DOHH2 (cell line): ENCODE measurements around the gene ZRANB3.
"Not testable (repeated sequence)": the region's sequence is repeated elsewhere in the genome, so short reads cannot be mapped to it uniquely, and the experiment has no call there.

ENCODE experiments used
- H3F3A ChIP-seq: fragments of 200-600 bp; sonication (generic), shearing (Covaris generic); 2 replicates; pipeline ENCODE4 v1.6.0; 2016; ENCODE audit warnings: antibody characterized with exemption, mild to moderate bottlenecking; ENCODE audit not compliant: control insufficient read depth, insufficient read depth
- H3K27ac ChIP-seq: fragments of 200-600 bp; sonication (generic); 2 replicates; pipeline ENCODE4 v1.5.1; 2014; ENCODE audit warnings: low read depth, mild to moderate bottlenecking, low read length, moderate library complexity
- H3K27me3 ChIP-seq: fragments of 200-600 bp; sonication (generic); 2 replicates; pipeline ENCODE4 v1.6.1; 2014; ENCODE audit warnings: mild to moderate bottlenecking, low read length, mixed read lengths; ENCODE audit not compliant: control insufficient read depth
- H3K36me3 ChIP-seq: fragments of 200-600 bp; sonication (generic); 2 replicates; pipeline ENCODE4 v1.6.1; 2014; ENCODE audit warnings: mild to moderate bottlenecking, low read length, moderate library complexity, mixed read lengths; ENCODE audit not compliant: control insufficient read depth
- H3K4me1 ChIP-seq: fragments of 200-600 bp; sonication (generic); 2 replicates; pipeline ENCODE4 v1.6.1; 2014; ENCODE audit warnings: mild to moderate bottlenecking, low read length, mixed read lengths; ENCODE audit not compliant: control insufficient read depth
- H3K4me2 ChIP-seq: fragments of 200-600 bp; sonication (generic); 2 replicates; pipeline ENCODE4 v1.6.0; 2014; ENCODE audit warnings: mild to moderate bottlenecking, low read length, moderate library complexity
- H3K4me3 ChIP-seq: fragments of 200-600 bp; sonication (generic); 2 replicates; pipeline ENCODE4 v1.5.1; 2014; ENCODE audit warnings: mild to moderate bottlenecking, low read length, mixed read lengths
- H3K79me2 ChIP-seq: fragments of 200-600 bp; sonication (generic); 2 replicates; pipeline ENCODE4 v1.6.1; 2014; ENCODE audit warnings: mild to moderate bottlenecking, low read length, mixed read lengths; ENCODE audit not compliant: control insufficient read depth
- H3K9me2 ChIP-seq: fragments of 200-600 bp; sonication (generic); replicated peaks from 2 replicates; pipeline ENCODE4 v1.6.1; 2014; ENCODE audit warnings: mild to moderate bottlenecking, low read length, mixed read lengths; ENCODE audit not compliant: control insufficient read depth
- H3K9me3 ChIP-seq: fragments of 200-600 bp; sonication (generic); 2 replicates; pipeline ENCODE4 v1.6.1; 2014; ENCODE audit warnings: antibody characterized with exemption, low read length, mixed read lengths; ENCODE audit not compliant: control insufficient read depth, insufficient read depth
- H4K20me1 ChIP-seq: fragments of 200-600 bp; sonication (generic); 2 replicates; pipeline ENCODE4 v1.6.0; 2014; ENCODE audit warnings: low read depth, mild to moderate bottlenecking, antibody characterized with exemption, low read length, moderate library complexity; ENCODE audit not compliant: control insufficient read depth, insufficient read depth
- CTCF ChIP-seq: fragments of 200-600 bp; sonication (generic); IDR thresholded peaks from one replicate; pipeline ENCODE4 v1.5.1; 2014; ENCODE audit warnings: antibody characterized with exemption, mild to moderate bottlenecking, low read depth, low read length; ENCODE audit not compliant: poor library complexity, severe bottlenecking
- EZH2phosphoT487 ChIP-seq: fragments of 200-600 bp; sonication (generic); IDR thresholded peaks from 2 replicates; pipeline ENCODE4 v1.6.1; 2017; ENCODE audit warnings: borderline replicate concordance, mild to moderate bottlenecking, antibody characterized with exemption, low read length, moderate library complexity, mixed read lengths

The ZRANB3 gene

GRCh38 chr2:135546436-135546835 is 15.4 kb upstream of the ZRANB3 start:
- no peak overlapping the region for H3K4me2 ChIP-seq
- peaks cover 10% of the 10 kb centered on the region for H3K36me3 ChIP-seq
- no peak overlapping the region for H3K27ac ChIP-seq
- H3K27me3 ChIP-seq = no peaks in the 10 kb centered on the region
- no peak overlapping the region for H3K4me3 ChIP-seq
- H3K4me1 ChIP-seq = no peaks in the 10 kb centered on the region
- no peaks in the 10 kb centered on the region for H3K9me3 ChIP-seq
- no peaks in the 10 kb centered on the region for H3K9me2 ChIP-seq
- H3K79me2 ChIP-seq = peaks cover 95% of the 10 kb centered on the region
- H4K20me1 ChIP-seq = no peaks in the 10 kb centered on the region
- TF ChIP-seq EZH2phosphoT487 (no peak), CTCF (no peak)
- no peaks in the 10 kb centered on the region for H3F3A ChIP-seq

GRCh38 chr2:135533545-135533944 is 2.5 kb upstream of the ZRANB3 start:
- not testable (repeated sequence) for H4K20me1 ChIP-seq, H3K27me3 ChIP-seq, H3F3A ChIP-seq, H3K9me2 ChIP-seq, H3K9me3 ChIP-seq, H3K27ac ChIP-seq
- Histone ChIP-seq H3K4me1 (peaks cover 33% of the 10 kb centered on the region), H3K79me2 (peaks cover 87% of the 10 kb centered on the region), H3K4me3 (peak overlapping the region; percentile 25), H3K4me2 (peak overlapping the region; percentile 76), H3K36me3 (peaks cover 48% of the 10 kb centered on the region)

- no peaks in the 10 kb centered on the region for H3K27me3 ChIP-seq
- H3F3A ChIP-seq = no peaks in the 10 kb centered on the region
- H3K9me3 ChIP-seq = no peaks in the 10 kb centered on the region
- 0 out of 2 replicates have a peak, but pooled peaks cover 3% of the 10 kb centered on the region for H4K20me1 ChIP-seq
- peaks cover 52% of the 10 kb centered on the region for H3K36me3 ChIP-seq
- no peaks in the 10 kb centered on the region for H3K9me2 ChIP-seq
- H3K4me1 ChIP-seq = peaks cover 39% of the 10 kb centered on the region
- TF ChIP-seq CTCF (no peak), EZH2phosphoT487 (no peak)
- H3K79me2 ChIP-seq = peaks cover 89% of the 10 kb centered on the region
- H3K27ac ChIP-seq = no peak overlapping the region
- H3K4me2 ChIP-seq = peak overlapping the region; percentile 76
- peak overlapping the region; percentile 73 for H3K4me3 ChIP-seq
Observed at GRCh38 chr2:135532581-135532980, 1.6 kb upstream of the ZRANB3 start.

GRCh38 chr2:135531231-135532197 is 496 bp upstream of the ZRANB3 start, which contains the start of gene R3HDM1:
Gene R3HDM1, plus strand, starts transcription at chr2:135531484. Its CDS starts 73,362 bp downstream, at chr2:135604846.
- no peaks in the 10 kb centered on the region for H3K9me2 ChIP-seq
- H3K4me1 ChIP-seq = peaks cover 39% of the 10 kb centered on the region
- H3K27ac ChIP-seq = peak within 1 kb of the TSS; percentile 69
- H3K9me3 ChIP-seq = no peaks in the 10 kb centered on the region
- 0 out of 2 replicates have a peak, but pooled peaks cover 3% of the 10 kb centered on the region for H4K20me1 ChIP-seq
- TF ChIP-seq CTCF = peak; percentile 42
- TF ChIP-seq EZH2phosphoT487 = no peak
- H3K79me2 ChIP-seq = peaks cover 89% of the 10 kb centered on the region
- H3K4me3 ChIP-seq = peak within 1 kb of the TSS; percentile 73
- peak within 1 kb of the TSS; percentile 76 for H3K4me2 ChIP-seq
- no peaks in the 10 kb centered on the region for H3F3A ChIP-seq
- H3K36me3 ChIP-seq = peaks cover 49% of the 10 kb centered on the region
- no peaks in the 10 kb centered on the region for H3K27me3 ChIP-seq
